SU-DHL-6 (cell line): ENCODE results near the gene ANO9.

Experiments
- H2AFZ ChIP-seq: fragments of 200-600 bp; sonication (generic); 2 replicates; pipeline ENCODE4 v1.6.1; 2014; ENCODE audit warnings: low read depth, mild to moderate bottlenecking, moderate library complexity, mixed read lengths, antibody characterized with exemption, low read length; ENCODE audit not compliant: severe bottlenecking
- H3F3A ChIP-seq: fragments of 200-600 bp; shearing (Covaris generic); 2 replicates; pipeline ENCODE4 v1.6.0; 2016; ENCODE audit warnings: antibody characterized with exemption, mild to moderate bottlenecking; ENCODE audit not compliant: insufficient read depth
- H3K27ac ChIP-seq: fragments of 200-600 bp; sonication (generic); 2 replicates; pipeline ENCODE4 v1.5.1; 2016; ENCODE audit warnings: low read depth, mild to moderate bottlenecking, low read length, moderate library complexity, mixed read lengths
- H3K27me3 ChIP-seq: fragments of 200-600 bp; sonication (generic), shearing (Covaris generic); 2 replicates; pipeline ENCODE4 v1.6.0; 2014; ENCODE audit warnings: mild to moderate bottlenecking, low read length
- H3K36me3 ChIP-seq: fragments of 200-600 bp; sonication (generic); 2 replicates; pipeline ENCODE4 v1.6.1; 2014; ENCODE audit warnings: mild to moderate bottlenecking, low read length, mixed read lengths
- H3K4me2 ChIP-seq: fragments of 300-600, 200-600 bp; shearing (Covaris generic), sonication (generic); 2 replicates; pipeline ENCODE4 v1.6.0; 2014; ENCODE audit warnings: low read length, low read depth, mild to moderate bottlenecking; ENCODE audit not compliant: poor library complexity, severe bottlenecking
- H3K4me3 ChIP-seq: fragments of 200-600 bp; sonication (generic); 2 replicates; pipeline ENCODE4 v1.5.1; 2014; ENCODE audit warnings: antibody characterized with exemption, low read length, mild to moderate bottlenecking, mixed read lengths; ENCODE audit not compliant: insufficient read depth, poor library complexity, severe bottlenecking
- H3K79me2 ChIP-seq: fragments of 200-600 bp; sonication (generic); 2 replicates; pipeline ENCODE4 v1.6.1; 2014; ENCODE audit warnings: mild to moderate bottlenecking, low read length, moderate library complexity; ENCODE audit not compliant: insufficient read depth
- H3K9ac ChIP-seq: fragments of 200-600 bp; sonication (generic); 2 replicates; pipeline ENCODE4 v1.7.0; 2014; ENCODE audit warnings: mild to moderate bottlenecking, low read length
- H3K9me2 ChIP-seq: fragments of 200-600 bp; sonication (generic); replicated peaks from 2 replicates; pipeline ENCODE4 v1.6.1; 2014; ENCODE audit warnings: low read length; ENCODE audit not compliant: insufficient read depth
- H3K9me3 ChIP-seq: fragments of 200-600 bp; sonication (generic); 2 replicates; pipeline ENCODE4 v1.6.1; 2014; ENCODE audit warnings: low read length, mixed read lengths; ENCODE audit not compliant: insufficient read depth
- H4K20me1 ChIP-seq: fragments of 200-600 bp; sonication (generic); 2 replicates; pipeline ENCODE4 v1.6.1; 2014; ENCODE audit warnings: low read depth, mild to moderate bottlenecking, antibody characterized with exemption, low read length, moderate library complexity, mixed read lengths
- CTCF ChIP-seq: fragments of 200-600 bp; sonication (generic); IDR thresholded peaks from one replicate; pipeline ENCODE4 v1.5.1; 2017; ENCODE audit warnings: antibody characterized with exemption, mild to moderate bottlenecking, low read length, moderate library complexity; ENCODE audit not compliant: insufficient read depth, poor library complexity, severe bottlenecking
- EZH2phosphoT487 ChIP-seq: fragments of 200-600 bp; sonication (generic), shearing (Covaris generic); conservative IDR thresholded peaks from 2 replicates; pipeline ENCODE4 v1.6.1; 2018; ENCODE audit warnings: mild to moderate bottlenecking, antibody characterized with exemption, low read length, moderate library complexity, mixed read lengths

Gene ANO9

GRCh38 chr11:377883-378500, 63.8 kb downstream of the ANO9 start:
- H3K9ac ChIP-seq = no peak overlapping the region
- H3K79me2 ChIP-seq = no peaks in the 10 kb centered on the region
- no peaks in the 10 kb centered on the region for H3F3A ChIP-seq
- no peak for TF ChIP-seq EZH2phosphoT487
- no peak for TF ChIP-seq CTCF
- H3K9me2 ChIP-seq = no peaks in the 10 kb centered on the region
- H3K4me2 ChIP-seq = no peak overlapping the region
- no peaks in the 10 kb centered on the region for H3K27me3 ChIP-seq
- no peak overlapping the region for H3K4me3 ChIP-seq
- H3K27ac ChIP-seq = no peak overlapping the region
- no peak overlapping the region for H2AFZ ChIP-seq
- H3K36me3 ChIP-seq = no peaks in the 10 kb centered on the region
- H3K9me3 ChIP-seq = no peaks in the 10 kb centered on the region
- H4K20me1 ChIP-seq = no peaks in the 10 kb centered on the region

GRCh38 chr11:377174-377865, 64.5 kb downstream of the ANO9 start:
- Histone ChIP-seq H3K36me3 (no peaks in the 10 kb centered on the region), H3K27me3 (no peaks in the 10 kb centered on the region), H3K4me2 (no peak overlapping the region), H4K20me1 (no peaks in the 10 kb centered on the region), H3K27ac (no peak overlapping the region), H2AFZ (no peak overlapping the region), H3K9ac (no peak overlapping the region), H3K79me2 (no peaks in the 10 kb centered on the region), H3F3A (no peaks in the 10 kb centered on the region), H3K4me3 (no peak overlapping the region), H3K9me3 (no peaks in the 10 kb centered on the region), H3K9me2 (no peaks in the 10 kb centered on the region)
- TF ChIP-seq CTCF = no peak
- TF ChIP-seq EZH2phosphoT487 = no peak

- Histone ChIP-seq H2AFZ (no peak overlapping the region), H3K36me3 (no peaks in the 10 kb centered on the region), H3K79me2 (no peaks in the 10 kb centered on the region), H3F3A (no peaks in the 10 kb centered on the region), H4K20me1 (no peaks in the 10 kb centered on the region), H3K9me2 (no peaks in the 10 kb centered on the region), H3K9me3 (no peaks in the 10 kb centered on the region), H3K27ac (no peak overlapping the region), H3K9ac (no peak overlapping the region), H3K4me3 (no peak overlapping the region), H3K27me3 (no peaks in the 10 kb centered on the region), H3K4me2 (no peak overlapping the region)
- no peak for TF ChIP-seq CTCF
- TF ChIP-seq EZH2phosphoT487 = no peak
Measured at GRCh38 chr11:376531-377173, 65.2 kb downstream of the ANO9 start.
